NB4 (cell line): ENCODE results near the gene ADARB2.

Experiments
- CTCF ChIP-seq: IDR thresholded peaks from one replicate; pipeline ENCODE4 v1.5.1; 2012; ENCODE audit warnings: low read depth, low read length
- MAX ChIP-seq: IDR thresholded peaks from 2 replicates; pipeline ENCODE4 v1.6.1; 2011; ENCODE audit warnings: low read depth, low read length
- MYC ChIP-seq: IDR thresholded peaks from 2 replicates; pipeline ENCODE4 v1.6.1; 2011; ENCODE audit warnings: low read depth, low read length
- POLR2A ChIP-seq: IDR thresholded peaks from 2 replicates; pipeline ENCODE4 v1.6.1; 2011; ENCODE audit warnings: mild to moderate bottlenecking; ENCODE audit not compliant: insufficient read length; ENCODE audit errors: extremely low read depth

GRCh38 chr10:1316809-1317143 lies 420.5 kb downstream of the ADARB2 start:
- TF ChIP-seq CTCF, result no peak
- TF ChIP-seq MAX, result no peak
- TF ChIP-seq POLR2A, result no peak
- TF ChIP-seq MYC, result no peak
